ENCODE data around the gene RPS6KA5.
"Not testable (repeated sequence)": the region's sequence is repeated elsewhere in the genome, so short reads cannot be mapped to it uniquely, and the experiment has no call there.

The RPS6KA5 gene

DNA sequence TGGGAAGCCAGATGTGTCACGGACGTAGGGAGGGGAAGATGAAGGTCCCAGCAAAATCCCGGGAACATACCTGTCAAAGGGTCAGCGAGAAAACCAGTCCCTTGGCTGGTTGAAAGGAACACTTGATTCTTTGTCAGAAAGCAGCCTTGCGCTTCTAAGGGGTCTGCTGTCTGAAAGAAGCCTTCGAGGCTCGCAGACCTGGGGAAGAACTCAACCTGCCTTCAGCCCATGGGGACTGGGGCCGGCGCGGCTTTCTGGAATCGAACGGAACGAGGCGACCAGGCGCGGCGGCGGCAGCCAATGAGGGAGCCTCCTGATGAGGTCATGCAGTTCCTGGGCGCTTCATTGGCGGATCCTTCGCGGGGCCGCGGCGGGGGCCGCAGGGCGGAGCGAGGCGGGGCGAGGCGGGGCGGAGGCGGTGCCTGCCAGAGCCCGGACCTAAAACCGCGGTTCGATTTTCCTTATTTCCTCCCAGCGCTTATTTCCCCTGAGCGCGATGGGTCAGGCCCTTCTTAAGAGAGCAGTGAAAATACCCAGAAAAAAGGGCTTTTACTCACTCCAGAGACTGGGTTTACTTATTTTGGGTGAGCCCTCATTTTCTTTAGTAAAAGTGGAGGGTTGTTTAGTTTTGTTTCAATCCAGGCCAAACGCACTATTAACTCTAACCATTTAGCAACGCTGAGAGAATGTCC is 232.4 kb downstream of the RPS6KA5 start:
- Histone ChIP-seq H3K27me3 (no peaks in the 10 kb centered on the region), H3K9me3 (peaks cover 14% of the 10 kb centered on the region), H3K36me3 (no peaks in the 10 kb centered on the region), H3K4me3 (ENCODE audit: low read depth in 1 of 2, low read length in 1 of 2) (peak overlapping the region; percentile 64 to 66), H3K4me1 (ENCODE audit: control insufficient read depth in 1 of 2, insufficient read depth in 1 of 2, low read depth in 1 of 2, low read length in 1 of 2) (peaks cover 17 to 19% of the 10 kb centered on the region in 2 experiments), H3K27ac (peak overlapping the region; percentile 80)
- no peak for TF ChIP-seq CTCF (IDR thresholded peaks at IDR 0.05)

DNA sequence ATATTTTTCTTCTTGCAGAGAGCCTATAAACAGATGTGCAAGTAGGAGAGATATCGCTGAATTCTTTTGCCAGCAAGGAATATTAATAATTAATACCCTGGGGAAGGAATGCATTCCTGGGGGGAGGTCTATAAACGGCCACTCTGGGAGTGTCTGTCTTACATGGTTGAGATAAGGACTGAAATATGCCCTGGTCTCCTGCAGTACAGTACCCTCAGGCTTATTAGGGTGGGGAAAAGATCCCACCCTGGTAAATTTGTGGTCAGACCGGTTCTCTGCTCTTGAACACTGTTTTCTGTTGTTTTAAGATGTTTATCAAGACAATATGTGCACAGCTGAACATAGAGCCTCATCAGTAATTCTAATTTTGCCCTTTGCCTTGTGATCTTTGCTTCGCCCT is 236.9 kb downstream of the RPS6KA5 start:
- H3K27me3 ChIP-seq, H3K27ac ChIP-seq: not testable (repeated sequence)

DNA sequence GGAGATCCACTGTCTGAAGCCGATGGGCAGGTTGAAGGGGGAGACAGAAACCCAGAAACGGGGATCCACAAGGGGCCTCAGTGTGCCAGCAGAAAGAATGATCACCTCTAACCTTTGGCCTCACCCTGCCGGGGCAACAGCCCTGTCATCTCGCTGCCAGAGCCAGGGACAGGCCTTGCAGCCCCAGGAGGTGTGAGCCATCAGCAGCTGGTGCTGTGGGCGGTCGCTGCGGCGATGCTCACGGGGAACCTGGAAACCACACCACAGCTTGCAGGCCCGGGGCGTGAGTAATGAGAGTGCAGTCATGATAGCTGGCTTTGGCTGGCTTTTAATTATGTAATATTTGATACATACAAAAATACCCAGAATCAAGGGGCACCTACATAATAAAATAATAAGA is 239.5 kb downstream of the RPS6KA5 start:
- H3K36me3 ChIP-seq = no peaks in the 10 kb centered on the region
- peaks cover 18% of the 10 kb centered on the region for H3K9me3 ChIP-seq
- TF ChIP-seq CTCF (IDR thresholded peaks at IDR 0.05) = no peak
- H3K27ac ChIP-seq = no peak overlapping the region
- no peaks in the 10 kb centered on the region for H3K27me3 ChIP-seq
- peaks cover 5 to 6% of the 10 kb centered on the region in 2 experiments for H3K4me1 ChIP-seq (ENCODE audit: control insufficient read depth in 1 of 2, insufficient read depth in 1 of 2, low read depth in 1 of 2, low read length in 1 of 2)
- H3K4me3 ChIP-seq (ENCODE audit: low read depth in 1 of 2, low read length in 1 of 2) = no peak overlapping the region

More for the DNA sequence above, 236.9 kb downstream of the RPS6KA5 start:
- H3K4me3 ChIP-seq (ENCODE audit: low read depth in 1 of 2, low read length in 1 of 2); H3K36me3 ChIP-seq: not testable (repeated sequence)
- H3K4me1 ChIP-seq (ENCODE audit: control insufficient read depth in 1 of 2, insufficient read depth in 1 of 2, low read depth in 1 of 2, low read length in 1 of 2) = peaks cover 10 to 14% of the 10 kb centered on the region in 2 experiments
- peaks cover 18% of the 10 kb centered on the region for H3K9me3 ChIP-seq

DNA sequence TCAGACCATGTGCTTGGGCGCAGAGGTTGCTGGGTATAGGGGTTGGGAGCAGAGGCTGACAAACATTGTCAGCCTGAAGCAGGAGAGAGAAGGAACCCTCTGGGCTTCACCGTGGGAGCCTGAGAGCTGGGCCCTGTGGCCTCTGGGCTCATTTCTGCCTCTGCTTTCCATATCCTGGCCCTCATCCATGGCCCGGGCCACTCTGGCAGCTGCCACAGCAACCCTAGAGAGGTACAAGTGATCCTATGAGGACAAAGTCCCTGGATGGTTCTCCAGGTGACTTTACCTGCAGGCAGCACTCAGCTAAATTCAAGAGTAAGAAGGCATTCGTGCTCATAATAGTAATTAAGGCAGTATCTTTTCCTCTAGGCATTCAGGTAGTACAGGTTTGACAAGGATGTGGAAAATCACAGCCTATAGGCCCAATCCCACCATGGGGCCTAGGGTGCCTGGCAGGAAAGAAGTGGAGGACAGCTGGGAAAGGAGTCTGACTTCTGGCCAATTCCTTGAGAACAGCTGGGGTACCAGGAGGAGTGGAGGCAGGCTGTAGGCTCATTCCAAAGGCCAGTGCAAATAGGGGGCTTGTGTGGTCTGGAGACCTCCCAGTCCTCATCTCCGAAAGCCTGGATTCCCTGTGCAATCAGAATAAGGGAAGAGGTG is 240.6 kb downstream of the RPS6KA5 start:
- no peak overlapping the region for H3K4me3 ChIP-seq (ENCODE audit: low read depth in 1 of 2, low read length in 1 of 2)
- H3K27ac ChIP-seq = no peak overlapping the region
- peaks cover 15% of the 10 kb centered on the region in 2 experiments for H3K4me1 ChIP-seq (ENCODE audit: control insufficient read depth in 1 of 2, insufficient read depth in 1 of 2, low read depth in 1 of 2, low read length in 1 of 2)
- TF ChIP-seq CTCF (IDR thresholded peaks at IDR 0.05) = no peak
- H3K27me3 ChIP-seq = peaks cover 6% of the 10 kb centered on the region
- peaks cover 18% of the 10 kb centered on the region for H3K9me3 ChIP-seq
- no peaks in the 10 kb centered on the region for H3K36me3 ChIP-seq

- TF ChIP-seq CTCF (IDR thresholded peaks at IDR 0.05) = no peak
- Histone ChIP-seq H3K9me3 (peaks cover 11% of the 10 kb centered on the region), H3K36me3 (no peaks in the 10 kb centered on the region), H3K4me1 (ENCODE audit: control insufficient read depth in 1 of 2, insufficient read depth in 1 of 2, low read depth in 1 of 2, low read length in 1 of 2) (peaks cover 15 to 16% of the 10 kb centered on the region in 2 experiments), H3K4me3 (ENCODE audit: low read depth in 1 of 2, low read length in 1 of 2) (no peak overlapping the region), H3K27ac (no peak overlapping the region), H3K27me3 (peaks cover 6% of the 10 kb centered on the region)
Observed at GRCh38 chr14:90818715-90819114, 241.7 kb downstream of the RPS6KA5 start.

All from neutrophil (primary cell).